ENCODE data around the gene RAP2A.

Gene RAP2A

DNA sequence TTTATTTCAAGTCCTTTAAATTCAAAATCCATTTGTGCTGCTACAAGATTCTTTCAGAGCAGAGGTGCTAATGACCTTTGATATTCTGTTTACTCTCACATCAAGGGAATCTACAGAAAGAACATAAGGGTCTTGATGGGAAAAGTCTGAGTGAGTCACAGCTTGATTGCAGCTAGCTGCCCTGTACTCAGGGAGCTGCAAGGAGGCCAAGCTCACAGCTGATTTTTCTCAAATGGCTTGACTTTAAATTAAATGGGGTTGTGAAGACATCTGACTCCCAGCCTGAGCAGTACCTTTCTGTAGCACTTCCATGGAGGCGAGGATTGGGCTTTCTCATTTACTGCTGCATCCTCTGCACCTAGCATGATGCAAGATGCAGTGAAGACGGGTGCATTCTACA lies 62.5 kb downstream of the RAP2A start:
- no peak for DNase-seq

DNA sequence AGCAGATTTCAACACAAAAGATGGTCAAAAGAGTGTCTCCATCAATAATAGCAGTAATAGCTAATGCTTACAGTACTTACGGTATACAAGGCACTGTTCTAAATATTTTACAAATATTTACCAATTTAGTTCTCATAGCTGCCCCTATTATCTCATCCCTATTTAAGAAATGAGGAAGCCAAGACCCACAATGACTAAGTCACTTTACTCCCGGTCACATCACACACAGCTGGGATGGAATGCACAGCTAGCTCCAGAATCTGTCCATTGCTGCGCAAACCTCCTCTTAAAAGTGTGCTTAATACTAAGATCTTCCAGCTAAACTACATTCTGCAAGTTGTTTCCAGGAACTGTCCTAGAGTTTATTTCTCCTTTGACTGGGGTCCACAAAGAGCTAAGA lies 63.4 kb downstream of the RAP2A start:
- no peak for DNase-seq

DNA sequence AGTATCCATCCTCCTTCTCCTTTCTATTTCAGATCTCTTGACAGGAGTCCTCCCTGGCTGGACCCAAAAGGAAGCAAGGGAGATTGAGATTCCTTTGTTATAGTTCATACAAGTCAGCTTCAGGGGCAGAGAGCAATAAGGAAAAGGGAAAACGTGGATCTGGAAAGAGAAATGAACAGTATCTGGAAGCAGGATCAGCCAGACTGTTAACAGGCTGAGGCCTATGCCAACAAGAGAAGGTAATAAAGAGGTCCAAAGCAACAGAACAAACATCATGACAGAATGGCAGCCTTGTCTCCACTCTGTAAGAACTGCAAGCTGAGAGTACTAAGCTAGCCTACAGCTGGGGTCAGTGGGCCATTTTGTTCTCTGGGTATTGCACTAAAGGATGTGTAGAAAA lies 64.5 kb downstream of the RAP2A start:
- DNase-seq: no peak

DNA sequence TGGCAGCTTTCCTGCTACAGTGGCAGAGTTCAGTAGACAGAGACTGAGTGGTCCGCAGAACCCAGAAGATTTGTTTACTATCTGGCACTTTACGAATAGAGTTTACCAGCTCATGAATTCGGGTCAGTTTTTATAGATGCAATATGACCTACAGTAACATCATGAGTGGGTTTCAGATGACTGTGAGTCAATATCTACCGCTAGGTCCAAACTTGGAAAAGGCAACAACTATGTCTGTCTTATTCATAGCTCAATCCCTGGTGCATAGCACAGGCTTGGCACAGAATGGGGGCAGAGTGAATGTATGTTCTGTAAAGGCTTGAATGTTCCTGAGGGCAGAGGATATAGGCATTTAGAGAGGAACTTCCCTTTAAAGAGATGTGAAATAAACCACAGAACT lies 65.2 kb downstream of the RAP2A start:
- no peak for DNase-seq

DNA sequence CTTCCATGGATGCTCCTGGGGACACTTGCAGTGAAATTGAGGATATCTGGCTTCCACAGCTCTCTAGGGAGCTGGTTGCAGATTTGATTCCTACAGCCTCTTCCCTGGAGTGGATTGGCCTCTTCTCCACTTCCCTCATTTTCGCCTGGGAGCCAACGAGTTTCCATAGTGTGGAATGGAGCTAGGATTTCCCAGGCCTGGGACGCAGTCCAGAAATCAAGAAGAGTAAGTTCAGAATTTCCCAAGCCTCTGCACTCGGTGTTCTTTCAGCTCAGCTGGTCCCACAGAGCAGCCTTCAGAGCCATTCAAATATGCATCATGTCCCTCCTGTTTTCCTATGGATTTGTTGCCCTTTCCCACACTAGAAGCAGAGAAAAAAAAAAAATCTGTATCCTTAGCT lies 68.2 kb downstream of the RAP2A start:
- DNase-seq: no peak

DNA sequence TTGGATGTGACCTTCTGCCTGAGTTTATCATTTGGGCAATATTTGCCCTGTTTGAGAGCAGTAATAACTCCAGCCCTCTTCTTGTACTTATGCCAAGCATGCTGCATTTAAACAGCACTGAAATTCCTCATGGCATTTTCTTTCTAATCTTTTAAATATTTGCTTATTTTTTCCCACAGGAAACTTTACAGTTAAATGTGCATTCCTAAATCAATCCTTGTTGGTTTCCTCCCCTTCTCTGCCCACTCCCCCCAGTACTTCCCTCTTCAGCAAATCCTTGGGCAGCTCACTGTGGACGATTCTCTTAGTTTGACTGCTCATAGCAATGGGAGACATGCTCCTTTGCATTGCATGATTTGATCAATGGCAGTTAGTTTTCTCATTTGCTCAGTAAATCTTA lies 68.7 kb downstream of the RAP2A start:
- DNase-seq: no peak

DNA sequence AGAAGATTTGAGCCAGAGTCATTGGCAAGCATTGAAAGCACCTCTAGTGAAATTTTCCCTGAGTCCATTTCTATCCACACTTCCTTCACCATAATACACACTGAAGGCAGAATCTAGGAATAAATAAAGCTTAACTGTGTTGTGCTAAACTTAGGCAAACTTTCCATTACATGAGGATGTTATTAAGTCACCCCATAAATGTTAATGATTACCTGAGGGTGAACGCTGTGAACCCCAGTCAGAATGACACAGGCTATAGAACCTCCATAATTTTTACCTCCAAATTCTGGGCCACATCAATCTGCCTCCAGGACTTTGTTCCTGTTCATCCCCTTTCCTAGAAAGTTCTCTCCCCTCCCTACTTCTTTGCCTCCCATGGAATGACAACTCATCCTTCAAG lies 71.0 kb downstream of the RAP2A start:
- no peak for DNase-seq

DNA sequence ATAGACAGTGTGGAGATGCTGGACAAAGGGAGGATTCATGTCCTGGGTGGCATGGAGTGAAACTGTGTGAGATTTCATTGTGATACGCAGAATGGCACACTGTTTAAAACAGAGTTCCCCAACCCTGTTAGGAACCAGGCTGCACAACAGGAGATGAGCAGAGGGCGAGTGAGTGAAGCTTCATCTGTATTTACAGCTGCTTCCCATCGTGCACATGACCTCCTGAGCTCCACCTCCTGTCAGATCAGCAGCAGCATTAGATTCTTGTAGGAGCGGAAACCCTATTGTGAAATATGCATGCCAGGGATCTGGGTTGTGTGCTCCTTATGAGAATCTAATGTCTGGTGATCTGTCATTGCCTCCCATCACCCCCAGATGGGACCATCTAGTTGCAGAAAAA lies 72.5 kb downstream of the RAP2A start:
- DNase-seq: no peak

DNA sequence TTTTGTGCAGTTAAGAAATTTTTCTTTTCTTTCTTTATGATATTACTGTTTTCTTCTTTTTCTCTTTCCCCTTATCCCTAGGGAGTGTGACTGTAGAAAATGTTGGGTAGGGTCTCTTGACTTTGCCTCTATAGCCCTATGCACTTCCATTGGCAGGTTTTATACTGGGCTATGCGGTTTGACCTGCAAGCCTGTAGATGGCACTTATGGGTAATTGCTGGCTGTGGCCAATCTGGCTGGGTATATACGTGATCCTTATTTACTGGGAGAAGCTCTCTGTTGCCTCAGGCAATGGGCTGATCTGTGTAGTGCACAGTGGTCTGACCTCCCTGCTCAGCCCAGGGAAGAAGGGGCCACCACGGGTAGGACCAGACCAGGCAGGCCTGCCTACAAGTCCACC lies 78.8 kb downstream of the RAP2A start:
- no peak for DNase-seq

DNA sequence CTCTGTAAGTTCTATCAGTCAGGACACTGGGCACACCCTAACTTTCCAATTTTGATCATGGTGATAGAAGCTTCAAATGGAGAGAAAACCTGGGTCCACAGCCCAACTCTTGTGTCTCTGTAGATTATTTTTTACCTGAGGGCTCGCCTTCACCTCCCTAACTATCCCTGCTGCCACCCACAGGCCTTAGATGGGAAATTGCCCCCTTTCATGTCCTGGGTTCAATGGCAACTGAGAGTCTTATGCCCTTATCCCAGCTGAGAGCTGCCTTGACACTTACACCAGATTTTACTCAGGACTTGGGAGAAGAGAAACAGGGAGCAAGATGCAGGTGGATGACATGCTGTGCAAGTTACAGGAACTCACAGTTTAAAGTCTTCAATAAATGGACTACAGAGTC lies 81.7 kb downstream of the RAP2A start:
- no peak for DNase-seq

DNA sequence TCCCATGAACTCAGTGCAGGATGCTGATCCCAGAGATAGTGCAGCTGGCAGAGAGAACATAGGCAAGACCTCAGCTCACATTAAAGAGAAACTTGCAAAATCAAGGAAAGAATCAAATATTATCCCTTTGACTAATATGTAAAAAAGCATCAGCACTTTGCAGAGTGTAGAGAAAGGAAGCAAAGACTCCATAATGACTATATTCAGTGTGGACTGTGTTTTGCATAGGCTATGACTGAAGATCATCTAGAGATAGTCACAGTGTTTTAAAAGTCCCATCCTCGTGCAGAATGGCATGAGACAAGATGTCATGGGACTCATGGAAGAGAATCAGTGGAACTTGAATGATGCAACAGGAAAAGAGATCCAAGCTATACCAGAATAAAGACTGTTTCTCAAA lies 84.0 kb downstream of the RAP2A start:
- DNase-seq: no peak

Measured in CD4-positive, alpha-beta T cell treated with Interleukin-1 beta for 1 hour (primary cell).